CD14-positive monocyte (primary cell): ENCODE data around the gene MORF4L2. TPM values are rescaled to one million over a fixed set of nuclear protein-coding genes. Genes with fewer than 3 reads are reported as not detected.

Experiments used
- DNase-seq, 3 donors: peaks; one replicate each; pipeline ENCODE4 v3.0.0-alpha.2; 2011 to 2022
- H2AFZ ChIP-seq: 2 replicates; pipeline ENCODE4 v1.6.0; 2012; ENCODE audit warnings: mild to moderate bottlenecking, low read depth, low read length, inconsistent platforms; ENCODE audit not compliant: insufficient read depth, poor library complexity, severe bottlenecking
- H3K27ac ChIP-seq, 2 donors: 1 replicate in 1 of 2; 2 replicates in 1 of 2; pipeline ENCODE4 v1.5.1; 2012 to 2013; ENCODE audit warnings: low read length in 2 of 2, control low read depth in 1 of 2, inconsistent platforms in 1 of 2, low read depth in 1 of 2, mild to moderate bottlenecking in 1 of 2
- H3K27me3 ChIP-seq, 2 donors: one replicate each; pipeline versions ENCODE4 v1.6.0 to v1.6.1; 2011 to 2013; ENCODE audit warnings: low read length in 2 of 2; ENCODE audit not compliant: control insufficient read depth in 2 of 2, insufficient read depth in 2 of 2
- H3K36me3 ChIP-seq, 2 donors: replicated peaks in 1 of 2; 1 replicate in 1 of 2; 2 replicates in 1 of 2; pipeline versions ENCODE4 v1.5.1 to v1.6.1; 2012 to 2013; ENCODE audit warnings: low read length in 2 of 2, control low read depth in 1 of 2, inconsistent platforms in 1 of 2, mild to moderate bottlenecking in 1 of 2; ENCODE audit not compliant: insufficient read depth in 2 of 2, control insufficient read depth in 1 of 2
- H3K4me1 ChIP-seq, 2 donors: 1 replicate in 1 of 2; 2 replicates in 1 of 2; pipeline versions ENCODE4 v1.5.1 to v1.6.1; 2012 to 2013; ENCODE audit warnings: low read length in 2 of 2, control low read depth in 1 of 2, inconsistent platforms in 1 of 2, mild to moderate bottlenecking in 1 of 2, moderate library complexity in 1 of 2; ENCODE audit not compliant: insufficient read depth in 2 of 2, control insufficient read depth in 1 of 2
- H3K4me2 ChIP-seq: replicated peaks from 2 replicates; pipeline ENCODE3; 2012; ENCODE audit warnings: low read length, moderate library complexity, mild to moderate bottlenecking; ENCODE audit not compliant: poor library complexity, severe bottlenecking; ENCODE audit errors: extremely low read depth
- H3K4me3 ChIP-seq, 3 experiments: fragments of 200-600 bp in 1 of 3; sonication (generic) in 1 of 3; replicated peaks in 1 of 3; 1 replicate in 2 of 3; 2 replicates in 1 of 3; pipeline ENCODE4 v1.5.1; 2011 to 2013; ENCODE audit warnings: low read length in 3 of 3, mild to moderate bottlenecking in 3 of 3, control low read depth in 2 of 3, low read depth in 2 of 3, inconsistent platforms in 1 of 3, moderate library complexity in 1 of 3
- H3K79me2 ChIP-seq: 2 replicates; pipeline ENCODE4 v1.6.0; 2012; ENCODE audit warnings: mild to moderate bottlenecking, control low read depth, inconsistent platforms, low read length, moderate library complexity; ENCODE audit not compliant: insufficient read depth
- H3K9ac ChIP-seq: 2 replicates; pipeline ENCODE4 v1.6.0; 2017; ENCODE audit warnings: low read length, mild to moderate bottlenecking; ENCODE audit not compliant: insufficient read depth, poor library complexity, severe bottlenecking
- H3K9me3 ChIP-seq, 2 donors: replicated peaks in 1 of 2; 1 replicate in 1 of 2; 2 replicates in 1 of 2; pipeline versions ENCODE4 v1.5.1 to v1.6.1; 2012 to 2013; ENCODE audit warnings: low read length in 2 of 2, control low read depth in 1 of 2; ENCODE audit not compliant: control insufficient read depth in 1 of 2, insufficient read depth in 1 of 2
- H4K20me1 ChIP-seq: 2 replicates; pipeline ENCODE4 v1.6.0; 2012; ENCODE audit warnings: mild to moderate bottlenecking, low read length, control low read depth, moderate library complexity; ENCODE audit not compliant: insufficient read depth
- H3K27ac Mint-ChIP-seq, 7 donors: one replicate each; pipeline ENCODE4 v1.8.0; 2020; ENCODE audit warnings: mild to moderate bottlenecking in 7 of 7, mixed read lengths in 7 of 7, moderate library complexity in 6 of 7, inconsistent platforms in 2 of 7
- H3K27me3 Mint-ChIP-seq, 3 donors: one replicate each; pipeline ENCODE4 v1.8.0; 2021 to 2022; ENCODE audit warnings: low read depth in 3 of 3, mild to moderate bottlenecking in 3 of 3, mixed read lengths in 3 of 3, moderate library complexity in 3 of 3, inconsistent platforms in 1 of 3
- H3K36me3 Mint-ChIP-seq, 2 donors: one replicate each; pipeline ENCODE4 v1.8.0; 2020; ENCODE audit warnings: mixed read lengths in 2 of 2, inconsistent platforms in 1 of 2, mild to moderate bottlenecking in 1 of 2
- H3K4me1 Mint-ChIP-seq: one replicate; pipeline ENCODE4 v1.8.0; 2020; ENCODE audit warnings: mild to moderate bottlenecking, mixed read lengths
- H3K4me3 Mint-ChIP-seq, 2 donors: one replicate each; pipeline ENCODE4 v1.8.0; 2020; ENCODE audit warnings: mild to moderate bottlenecking in 2 of 2, mixed read lengths in 2 of 2, moderate library complexity in 1 of 2
- H3K9me3 Mint-ChIP-seq, 7 donors: one replicate each; pipeline ENCODE4 v1.8.0; 2020 to 2022; ENCODE audit warnings: mixed read lengths in 7 of 7, mild to moderate bottlenecking in 6 of 7, moderate library complexity in 6 of 7, inconsistent platforms in 2 of 7
- WGBS: methylation state at CpG from one replicate; pipeline ENCODE4 v1.1.5; 2013; ENCODE audit warnings: missing lambda C conversion rate; ENCODE audit not compliant: insufficient coverage; 5-methylcytosine and 5-hydroxymethylcytosine counted together
- intact Hi-C, 2 donors: fragments of 100-400 bp; cut with micrococcal nuclease; formaldehyde crosslinking; loops; one replicate each; pipeline versions ENCODE4 v1.15.0 to v1.15.1; 2023
- polyA plus RNA-seq, 3 donors: library from polyadenylated mRNA; depleted of rRNA in 1 of 3; unstranded in 2 of 3; stranded (reverse) in 1 of 3; fragments of 300-500 nt in 2 of 3; fragments of >200 nt in 1 of 3; fragmentation: Illumina TruSeq in 2 of 3; gene quantifications; 1 replicate in 2 of 3; 2 replicates in 1 of 3; pipeline ENCODE4 v1.2.3, GENCODE V29; 2012 to 2021
- TF ChIP-seq, protein P1 (sequence below): fragments of 200-600 bp; IDR thresholded peaks from one replicate; pipeline ENCODE4 v1.8.0; 2022; ENCODE audit warnings: antibody characterized with exemption, mild to moderate bottlenecking

MORF4L2 gene
- polyA plus RNA-seq, 3 donors, result 83.5 to 86.4 (median 83.9) TPM

DNA sequence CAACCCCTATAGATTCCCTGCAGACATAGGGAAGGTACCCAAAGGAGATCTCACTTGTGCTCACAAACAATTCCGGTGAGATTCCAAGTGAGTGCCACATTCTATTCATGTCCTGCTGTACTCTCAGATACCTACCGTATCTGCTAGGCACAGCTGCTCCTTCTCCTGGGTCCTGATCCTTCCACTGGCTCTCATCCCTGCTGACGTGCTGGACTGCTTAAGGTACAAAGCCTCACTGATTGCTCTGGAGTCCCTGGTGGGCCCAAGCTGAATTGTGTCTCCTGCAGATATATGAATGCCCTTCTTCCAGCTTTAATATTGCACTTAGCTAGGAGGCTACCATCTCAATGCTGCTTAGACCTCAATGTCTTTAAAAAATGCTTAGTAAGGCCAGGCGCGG is 55.4 kb downstream of the MORF4L2 start:
- H3K27me3 ChIP-seq, result no peaks in the 10 kb centered on the region
- no peak overlapping the region for H3K4me2 ChIP-seq
- peaks cover 0 to 2% (median 0%) of the 10 kb centered on the region in 7 donors for H3K9me3 Mint-ChIP-seq
- DNase-seq, result no peak
- intact Hi-C loops, result no loop called here
- peaks cover 14% of the 10 kb centered on the region for H3K4me1 Mint-ChIP-seq
- TF ChIP-seq, protein P1, sequence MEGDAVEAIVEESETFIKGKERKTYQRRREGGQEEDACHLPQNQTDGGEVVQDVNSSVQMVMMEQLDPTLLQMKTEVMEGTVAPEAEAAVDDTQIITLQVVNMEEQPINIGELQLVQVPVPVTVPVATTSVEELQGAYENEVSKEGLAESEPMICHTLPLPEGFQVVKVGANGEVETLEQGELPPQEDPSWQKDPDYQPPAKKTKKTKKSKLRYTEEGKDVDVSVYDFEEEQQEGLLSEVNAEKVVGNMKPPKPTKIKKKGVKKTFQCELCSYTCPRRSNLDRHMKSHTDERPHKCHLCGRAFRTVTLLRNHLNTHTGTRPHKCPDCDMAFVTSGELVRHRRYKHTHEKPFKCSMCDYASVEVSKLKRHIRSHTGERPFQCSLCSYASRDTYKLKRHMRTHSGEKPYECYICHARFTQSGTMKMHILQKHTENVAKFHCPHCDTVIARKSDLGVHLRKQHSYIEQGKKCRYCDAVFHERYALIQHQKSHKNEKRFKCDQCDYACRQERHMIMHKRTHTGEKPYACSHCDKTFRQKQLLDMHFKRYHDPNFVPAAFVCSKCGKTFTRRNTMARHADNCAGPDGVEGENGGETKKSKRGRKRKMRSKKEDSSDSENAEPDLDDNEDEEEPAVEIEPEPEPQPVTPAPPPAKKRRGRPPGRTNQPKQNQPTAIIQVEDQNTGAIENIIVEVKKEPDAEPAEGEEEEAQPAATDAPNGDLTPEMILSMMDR, result no peak
- H3K27ac ChIP-seq, result no peak overlapping the region
- H3K27me3 Mint-ChIP-seq, result peaks cover 0 to 4% (median 0%) of the 10 kb centered on the region in 3 donors
- no peaks in the 10 kb centered on the region for H3K36me3 ChIP-seq
- no peaks in the 10 kb centered on the region for H4K20me1 ChIP-seq
- no peak overlapping the region for H3K4me3 Mint-ChIP-seq
- no peak overlapping the region for H3K27ac Mint-ChIP-seq
- H3K9ac ChIP-seq, result no peak overlapping the region
- H3K4me3 ChIP-seq, result no peak overlapping the region
- no peak overlapping the region for H2AFZ ChIP-seq
- WGBS, result 100% methylated on average over 2 of the region's 5 CpGs
- H3K4me1 ChIP-seq, result peaks cover 0 to 5% of the 10 kb centered on the region in 2 donors
- H3K79me2 ChIP-seq, result no peaks in the 10 kb centered on the region
- no peaks in the 10 kb centered on the region for H3K9me3 ChIP-seq
- no peaks in the 10 kb centered on the region for H3K36me3 Mint-ChIP-seq

DNA sequence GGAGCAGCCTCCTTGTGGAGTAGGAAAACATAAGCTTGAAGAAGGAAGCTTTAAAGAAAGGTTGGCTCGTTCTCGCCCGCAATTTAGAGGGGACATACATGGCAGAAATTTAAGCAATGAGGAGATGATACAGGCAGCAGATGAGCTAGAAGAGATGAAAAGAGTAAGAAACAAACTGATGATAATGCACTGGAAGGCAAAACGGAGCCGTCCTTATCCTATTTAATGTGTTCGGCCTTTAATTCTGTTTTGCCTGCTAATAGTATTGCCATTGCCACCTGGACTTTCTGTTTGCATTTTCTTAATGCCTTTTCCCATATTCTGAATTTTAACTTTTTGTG is 56.4 kb downstream of the MORF4L2 start:
- Histone ChIP-seq H2AFZ (peak overlapping the region; percentile 75), H3K79me2 (no peaks in the 10 kb centered on the region), H3K9me3 (no peaks in the 10 kb centered on the region), H3K4me1 (peaks cover 0 to 5% of the 10 kb centered on the region in 2 donors), H3K36me3 (no peaks in the 10 kb centered on the region), H3K4me2 (peak overlapping the region; percentile 78), H3K27ac (no peak overlapping the region), H3K27me3 (no peaks in the 10 kb centered on the region), H3K4me3 (peak overlapping the region; percentile 75 to 82 (median 77)), H4K20me1 (no peaks in the 10 kb centered on the region), H3K9ac (peak overlapping the region; percentile 68)
- 15% methylated on average over 4 of the region's 6 CpGs for WGBS
- intact Hi-C loops, result no loop called here
- Mint-ChIP-seq H3K4me1 (peaks cover 14% of the 10 kb centered on the region), H3K4me3 (peak overlapping the region; percentile 90 to 94), H3K27ac (peak overlapping the region in 1 of 7 donors; percentile 81), H3K27me3 (peaks cover 0 to 4% (median 0%) of the 10 kb centered on the region in 3 donors), H3K36me3 (no peaks in the 10 kb centered on the region), H3K9me3 (peaks cover 0 to 2% (median 0%) of the 10 kb centered on the region in 7 donors)
- DNase-seq, result no peak
- TF ChIP-seq, protein P1, result no peak
